ENCODE data around the gene MCRIP1.

GRCh38 chr17:81803728-81804558, 29.1 kb downstream of the MCRIP1 start, which contains the start of gene GCGR:
- no peak for TF ChIP-seq TAF1 (IDR thresholded peaks at IDR 0.05; ENCODE audit: borderline replicate concordance, low read depth, low read length)
- TF ChIP-seq, protein P1, sequence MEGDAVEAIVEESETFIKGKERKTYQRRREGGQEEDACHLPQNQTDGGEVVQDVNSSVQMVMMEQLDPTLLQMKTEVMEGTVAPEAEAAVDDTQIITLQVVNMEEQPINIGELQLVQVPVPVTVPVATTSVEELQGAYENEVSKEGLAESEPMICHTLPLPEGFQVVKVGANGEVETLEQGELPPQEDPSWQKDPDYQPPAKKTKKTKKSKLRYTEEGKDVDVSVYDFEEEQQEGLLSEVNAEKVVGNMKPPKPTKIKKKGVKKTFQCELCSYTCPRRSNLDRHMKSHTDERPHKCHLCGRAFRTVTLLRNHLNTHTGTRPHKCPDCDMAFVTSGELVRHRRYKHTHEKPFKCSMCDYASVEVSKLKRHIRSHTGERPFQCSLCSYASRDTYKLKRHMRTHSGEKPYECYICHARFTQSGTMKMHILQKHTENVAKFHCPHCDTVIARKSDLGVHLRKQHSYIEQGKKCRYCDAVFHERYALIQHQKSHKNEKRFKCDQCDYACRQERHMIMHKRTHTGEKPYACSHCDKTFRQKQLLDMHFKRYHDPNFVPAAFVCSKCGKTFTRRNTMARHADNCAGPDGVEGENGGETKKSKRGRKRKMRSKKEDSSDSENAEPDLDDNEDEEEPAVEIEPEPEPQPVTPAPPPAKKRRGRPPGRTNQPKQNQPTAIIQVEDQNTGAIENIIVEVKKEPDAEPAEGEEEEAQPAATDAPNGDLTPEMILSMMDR (IDR thresholded peaks at IDR 0.05 in 2 of 3, conservative IDR thresholded peaks at IDR 0.05 in 1 of 3; ENCODE audit: control insufficient read depth in 2 of 3, extremely low read depth in 1 of 3, insufficient read depth in 1 of 3, low read depth in 3 of 3, low read length in 3 of 3) = no peak
- no peak for TF ChIP-seq SIN3A (IDR thresholded peaks at IDR 0.05; ENCODE audit: low read depth, low read length)
- no peak for TF ChIP-seq NR2F1 (conservative IDR thresholded peaks at IDR 0.05)
- no peak for TF ChIP-seq NRF1 (conservative IDR thresholded peaks at IDR 0.05; ENCODE audit: low read depth, low read length)
